NK-92 (cell line): Measurements from ENCODE around the gene C3orf70.

ENCODE experiments used
- DNase-seq: peaks from one replicate; lab custom pipeline; 2025; ENCODE audit not compliant: unreplicated experiment; lab: John Stamatoyannopoulos, UW

Gene C3orf70

GRCh38 chr3:185152410-185153170, at the start of gene C3orf70:
Gene C3orf70, minus strand, starts transcription at chr3:185153060. Its CDS starts 237 bp downstream, at chr3:185152823.
- no peak for DNase-seq

DNA sequence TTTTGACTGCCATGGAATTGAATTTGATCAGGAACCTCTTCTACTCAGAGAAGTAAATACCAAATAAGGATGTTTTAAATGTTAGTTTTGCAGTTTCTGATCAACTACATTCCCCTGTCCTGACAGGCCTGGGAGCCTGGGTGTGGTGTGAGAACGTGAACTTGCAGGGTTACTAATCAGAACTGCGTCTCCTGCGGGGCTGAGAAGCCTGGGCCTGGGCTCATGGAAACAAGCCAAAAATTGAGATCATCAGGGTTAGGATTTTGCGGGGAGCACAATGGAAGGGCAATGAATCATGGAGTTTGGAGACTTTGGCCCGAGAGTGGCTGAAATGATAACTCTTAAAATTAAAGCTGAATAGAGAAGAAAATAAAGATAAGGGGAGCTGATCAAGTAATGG, 47.8 kb upstream of the C3orf70 start:
- no peak for DNase-seq

DNA sequence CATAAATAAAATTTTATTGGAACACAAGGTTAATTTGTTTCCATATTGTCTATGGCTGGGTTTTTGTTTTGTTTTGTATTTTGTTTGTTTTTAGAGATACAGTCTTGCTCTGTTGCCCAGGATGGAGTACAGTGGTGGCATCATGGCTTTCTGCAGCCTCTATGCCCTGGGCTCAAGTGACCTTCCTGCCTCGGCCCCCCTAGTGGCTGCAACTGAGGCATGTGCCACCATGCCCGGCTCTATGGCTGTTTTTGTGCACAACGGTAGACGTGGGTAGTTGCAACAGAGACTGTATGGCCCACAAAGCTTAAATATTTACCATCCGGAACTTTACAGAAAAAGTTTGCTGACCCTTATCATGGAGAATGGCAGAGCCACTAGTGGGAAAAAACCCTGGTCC, 46.8 kb upstream of the C3orf70 start:
- no peak for DNase-seq

DNA sequence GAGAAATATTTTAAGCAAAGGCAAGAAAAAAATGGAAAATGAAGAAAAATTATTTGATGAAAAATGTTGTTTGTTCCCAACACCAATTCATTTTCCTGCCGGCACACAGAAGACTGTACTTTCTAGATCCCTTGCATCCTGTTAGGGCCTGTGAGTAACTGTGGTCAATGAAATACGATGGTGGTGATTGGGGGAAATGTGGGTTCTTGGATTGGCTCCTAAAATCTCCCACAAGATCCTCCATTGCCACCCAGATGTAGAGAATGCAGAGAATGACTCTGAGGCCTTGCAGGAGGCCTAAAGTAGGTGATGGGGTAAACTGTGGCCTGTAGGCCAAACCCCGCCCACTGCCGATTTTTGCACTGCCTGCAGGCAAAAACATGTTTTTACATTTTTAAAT, 46.3 kb upstream of the C3orf70 start:
- DNase-seq: no peak

DNA sequence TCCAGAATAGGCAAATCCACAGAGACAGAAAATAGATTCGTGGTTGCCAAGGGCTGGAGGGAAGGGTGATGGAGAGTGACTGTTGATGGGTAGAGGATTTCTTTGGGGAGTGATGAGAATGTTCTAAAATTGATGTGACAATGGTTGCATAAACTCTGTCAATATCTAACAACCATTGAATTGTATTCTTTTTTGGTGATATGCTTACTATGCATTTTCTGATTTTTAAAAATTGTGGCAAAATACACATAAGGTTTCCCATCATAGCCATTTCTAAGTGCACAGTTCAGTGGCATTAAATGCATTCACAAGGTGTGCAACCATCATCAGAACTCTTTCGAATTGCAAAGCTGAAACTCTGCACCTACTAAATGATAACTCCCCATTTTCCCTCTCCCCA, 44.2 kb upstream of the C3orf70 start:
- no peak for DNase-seq

DNA sequence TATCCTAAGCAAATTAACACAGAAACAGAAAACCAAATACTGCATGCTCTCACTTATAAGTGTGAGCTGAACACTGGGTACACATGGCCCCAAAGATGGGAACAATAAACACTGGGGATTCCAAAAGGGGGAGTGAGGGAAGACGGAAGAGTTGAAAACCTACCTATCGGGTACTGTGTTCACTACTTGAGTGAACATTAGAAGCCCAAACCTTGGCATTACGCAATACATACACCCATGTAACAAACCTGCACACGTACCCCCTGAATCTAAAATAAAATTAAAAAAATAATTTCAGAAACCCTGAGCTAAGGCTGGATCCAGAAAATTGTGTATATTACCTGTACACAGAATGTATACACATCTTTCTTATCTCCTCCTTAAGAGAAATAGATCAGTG, 42.8 kb upstream of the C3orf70 start:
- no peak for DNase-seq

GRCh38 chr3:185188816-185189215, 36.0 kb upstream of the C3orf70 start:
- no peak for DNase-seq

GRCh38 chr3:185187391-185187790, 34.5 kb upstream of the C3orf70 start:
- DNase-seq: no peak

DNA sequence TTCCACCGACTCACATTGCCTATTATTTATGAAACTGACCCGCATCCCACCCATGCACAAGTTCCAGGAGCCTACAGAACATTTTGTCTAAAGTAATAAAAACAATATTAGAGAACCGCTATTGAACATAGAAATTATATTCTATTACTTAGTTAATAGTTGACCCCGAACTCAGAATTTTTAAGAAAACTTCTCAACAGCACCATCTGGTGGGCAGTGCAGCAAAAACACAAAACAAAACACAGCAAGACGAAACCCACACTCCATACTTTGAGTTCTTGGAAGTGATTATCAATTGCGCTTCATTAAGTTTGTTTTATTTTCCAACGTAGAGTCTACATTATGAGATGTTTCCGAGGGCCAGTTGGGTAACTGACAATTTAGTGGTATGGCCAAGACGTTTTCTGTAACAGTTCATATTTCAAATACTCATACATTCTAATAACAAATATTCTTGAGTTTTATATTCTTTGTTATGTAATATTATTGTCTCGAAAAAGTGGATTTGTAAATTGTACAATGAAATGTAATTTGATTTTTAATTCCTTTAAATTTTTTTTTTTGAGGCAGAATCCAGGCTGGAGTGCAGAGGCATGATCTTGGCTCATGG, 24.0 kb upstream of the C3orf70 start:
- no peak for DNase-seq

DNA sequence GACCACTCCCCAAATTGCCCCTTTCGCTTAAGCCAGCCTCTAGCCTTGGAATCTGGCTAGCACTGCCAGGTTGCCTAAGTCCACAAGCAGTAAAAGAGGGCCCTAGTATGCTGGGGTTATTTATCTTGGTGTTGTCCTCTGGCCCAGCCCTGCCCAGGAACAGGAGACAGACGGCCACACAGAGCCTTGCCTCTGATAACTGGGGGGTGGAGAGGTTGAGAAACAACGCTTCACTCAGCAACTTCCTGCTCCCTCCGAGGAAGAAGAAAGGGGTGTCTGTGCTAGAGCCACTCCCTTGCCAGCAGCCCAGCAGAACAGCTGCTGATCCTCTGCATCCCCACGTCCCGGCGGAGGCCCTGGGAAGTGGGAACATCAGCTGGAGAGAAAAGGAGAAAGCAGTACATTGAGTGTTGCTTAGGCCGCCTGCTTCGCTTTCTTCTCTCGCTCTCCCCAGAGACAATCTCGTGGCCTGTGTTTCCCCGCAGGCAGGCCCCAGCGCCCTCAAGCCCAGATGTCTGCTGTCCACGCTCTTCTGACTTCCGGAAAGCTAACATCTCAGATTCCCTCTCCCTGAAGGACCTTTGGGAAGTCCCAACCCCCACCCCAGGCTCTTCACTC, 22.6 kb upstream of the C3orf70 start:
- DNase-seq: no peak

DNA sequence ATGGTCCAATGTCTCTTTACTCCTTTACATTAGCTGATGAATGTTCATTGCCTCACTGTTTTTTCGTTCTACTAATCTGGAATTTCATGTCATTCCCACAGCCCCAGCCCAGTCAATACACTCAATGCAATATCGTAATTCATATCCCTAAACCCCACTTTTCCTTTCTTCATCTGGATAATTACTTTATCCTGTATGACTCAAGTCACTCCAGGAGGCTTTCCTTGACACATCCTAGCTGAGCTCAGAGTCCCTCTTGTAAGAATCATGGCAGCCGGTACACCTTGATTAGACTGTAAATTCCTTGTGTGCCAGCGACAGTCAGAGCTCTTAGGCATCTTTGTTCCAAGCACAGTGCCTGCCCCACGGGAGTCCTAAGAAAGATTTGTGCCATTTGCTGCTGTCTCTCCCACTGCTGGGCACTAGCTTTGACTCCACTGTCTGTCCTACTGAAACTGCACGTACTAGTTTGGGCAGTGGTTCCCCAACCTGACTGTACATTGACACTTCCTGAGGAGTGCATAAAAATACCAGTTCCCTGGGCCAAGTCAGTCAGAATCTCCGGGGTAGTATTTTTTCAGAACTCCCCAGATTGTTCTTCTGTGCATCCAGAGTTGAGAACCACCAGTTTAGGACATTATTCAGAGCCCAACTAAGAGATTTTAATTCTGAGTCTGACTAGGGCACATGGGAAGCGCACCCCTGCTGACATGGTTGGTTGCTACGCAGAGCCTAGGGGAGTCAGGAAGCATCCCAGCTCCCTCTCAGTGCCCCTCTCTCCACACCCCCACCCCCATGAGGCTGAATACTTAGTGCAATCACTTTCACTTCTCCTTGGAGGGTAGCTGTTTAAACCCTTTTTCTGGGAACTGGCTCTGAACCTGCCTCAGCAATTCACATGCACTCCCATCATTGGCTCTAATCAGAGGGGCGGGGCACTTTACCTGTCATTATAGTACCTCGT, 19.5 kb upstream of the C3orf70 start:
- DNase-seq: no peak

DNA sequence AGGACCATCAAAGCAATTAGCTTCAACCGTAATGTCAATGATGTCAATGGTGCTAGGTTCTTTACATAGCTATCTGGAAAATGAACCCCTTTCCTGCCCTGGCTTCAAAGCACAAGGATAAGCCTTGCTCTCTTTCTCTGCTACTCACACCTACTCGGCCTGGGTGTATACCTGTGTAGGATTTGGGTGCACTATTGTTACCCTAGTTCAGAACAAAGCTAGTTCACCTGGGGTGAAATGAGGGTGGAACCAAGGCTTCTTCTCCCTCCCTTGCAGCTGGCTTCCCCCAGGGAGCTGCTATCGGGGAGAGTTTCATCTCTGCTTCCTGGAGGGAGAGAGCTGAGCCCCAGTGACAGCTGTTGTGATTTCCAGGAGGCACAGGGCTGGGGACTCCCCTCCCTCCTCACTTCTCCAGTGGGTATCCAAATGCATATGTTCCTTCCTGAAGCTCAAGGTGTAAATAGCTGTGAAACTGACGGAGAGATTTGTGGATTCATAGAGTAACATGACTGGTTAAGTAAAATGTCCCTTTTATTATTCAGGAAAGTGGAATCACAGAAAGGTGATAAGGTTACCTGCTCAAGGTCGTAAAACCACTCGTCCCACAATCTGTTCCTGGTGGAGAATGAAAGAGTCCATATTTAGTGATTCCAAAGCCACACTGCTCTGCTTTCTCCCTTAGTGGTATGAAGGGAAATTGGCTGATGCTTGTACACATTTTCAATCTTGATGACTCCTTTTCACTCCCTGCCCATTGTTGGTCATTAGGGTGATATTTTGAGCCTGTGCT, 11.8 kb upstream of the C3orf70 start:
- no peak for DNase-seq

DNA sequence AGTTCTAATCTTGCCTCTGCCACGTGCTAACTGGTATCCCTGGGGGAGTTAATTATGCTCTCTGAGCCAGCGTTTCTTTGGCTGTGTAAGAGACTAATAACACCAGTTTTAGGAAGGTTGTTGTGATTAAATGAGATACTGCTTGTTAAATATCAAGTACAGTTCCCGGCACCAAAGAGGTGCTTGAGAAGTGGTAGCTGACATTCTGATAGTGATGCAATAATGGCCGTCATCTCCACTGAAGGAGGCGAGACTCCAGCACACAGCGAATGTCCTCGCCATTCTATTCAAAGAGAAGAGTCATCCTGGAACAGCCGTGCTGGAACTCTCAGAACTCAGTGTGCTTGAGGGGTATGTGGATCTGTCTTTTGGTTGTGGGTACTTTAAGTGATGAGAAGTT, 9.8 kb upstream of the C3orf70 start:
- no peak for DNase-seq

DNA sequence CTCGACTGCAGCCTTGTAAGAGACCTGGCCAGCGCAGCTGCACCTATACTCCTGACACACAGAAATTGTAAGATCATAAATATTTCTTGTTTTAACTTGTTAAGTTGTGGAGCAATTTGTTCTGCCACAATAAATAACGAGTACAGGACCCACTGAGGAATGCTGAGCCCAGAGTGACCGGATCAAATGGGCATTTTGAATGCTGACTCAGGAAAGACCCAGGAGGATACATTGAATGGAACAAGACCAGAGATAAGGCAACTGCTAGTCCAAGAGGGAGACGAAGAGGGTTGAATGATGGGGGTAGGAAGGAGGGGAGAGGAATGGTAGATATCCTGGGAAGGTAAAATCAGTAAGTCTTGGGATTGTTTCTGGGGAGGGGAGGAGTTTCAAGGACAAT, 8.9 kb upstream of the C3orf70 start:
- DNase-seq: no peak

- no peak for DNase-seq
Observed at GRCh38 chr3:185157347-185157746, 4.5 kb upstream of the C3orf70 start.

DNA sequence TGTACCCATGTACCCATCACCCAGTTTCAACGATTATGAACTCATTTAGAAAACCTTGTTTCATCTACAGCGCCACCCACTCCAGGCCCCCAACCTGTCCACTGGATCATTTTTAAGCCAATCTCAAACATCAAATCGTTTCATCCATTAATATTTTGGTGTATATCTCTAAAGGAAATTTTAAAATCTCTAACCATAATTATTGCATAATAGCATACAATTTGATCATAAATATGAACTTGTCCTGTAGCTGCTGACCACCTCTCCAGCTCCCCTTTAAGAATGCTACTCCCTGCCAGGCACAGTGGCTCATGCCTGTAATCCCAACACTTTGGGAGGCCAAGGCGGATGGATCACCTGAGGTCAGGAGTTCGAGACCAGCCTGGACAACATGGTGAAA, 2.8 kb upstream of the C3orf70 start:
- DNase-seq: no peak

DNA sequence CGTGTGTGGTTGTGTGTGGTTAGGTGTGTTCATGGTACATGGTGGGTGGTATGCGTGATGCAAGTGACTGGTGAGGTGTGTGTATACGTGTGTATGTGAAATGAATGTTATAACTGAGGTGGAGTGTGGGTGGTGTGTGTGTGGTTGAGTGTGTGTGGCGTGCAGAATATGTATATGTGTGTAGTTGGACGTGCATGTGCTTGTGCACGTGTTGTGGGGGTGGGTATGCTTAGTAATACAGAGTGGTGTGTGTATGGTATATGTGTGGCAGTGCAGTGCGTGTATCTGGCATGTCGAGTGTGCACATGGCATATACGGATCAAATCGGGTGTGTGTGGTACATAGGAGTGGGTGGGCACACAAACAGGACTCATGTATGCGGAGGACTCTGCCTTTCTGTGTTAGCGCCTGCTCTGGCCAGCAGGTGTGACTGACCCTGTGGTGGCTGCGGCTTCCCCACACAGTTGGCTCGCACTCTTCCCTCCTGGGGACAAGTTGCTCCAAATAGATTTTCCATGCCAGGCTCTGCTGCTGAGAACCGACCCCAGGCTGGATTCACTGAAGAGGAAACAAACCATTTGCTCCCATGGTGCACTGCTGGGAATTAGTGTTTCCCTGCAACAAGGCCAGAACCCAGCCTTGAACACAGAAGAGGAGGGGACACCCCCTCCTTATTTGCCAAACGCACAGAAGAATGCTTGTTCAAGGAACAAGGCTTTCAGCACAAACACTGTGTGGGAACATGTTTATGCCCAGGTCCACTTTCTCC, 1.2 kb upstream of the C3orf70 start:
- DNase-seq: no peak

DNA sequence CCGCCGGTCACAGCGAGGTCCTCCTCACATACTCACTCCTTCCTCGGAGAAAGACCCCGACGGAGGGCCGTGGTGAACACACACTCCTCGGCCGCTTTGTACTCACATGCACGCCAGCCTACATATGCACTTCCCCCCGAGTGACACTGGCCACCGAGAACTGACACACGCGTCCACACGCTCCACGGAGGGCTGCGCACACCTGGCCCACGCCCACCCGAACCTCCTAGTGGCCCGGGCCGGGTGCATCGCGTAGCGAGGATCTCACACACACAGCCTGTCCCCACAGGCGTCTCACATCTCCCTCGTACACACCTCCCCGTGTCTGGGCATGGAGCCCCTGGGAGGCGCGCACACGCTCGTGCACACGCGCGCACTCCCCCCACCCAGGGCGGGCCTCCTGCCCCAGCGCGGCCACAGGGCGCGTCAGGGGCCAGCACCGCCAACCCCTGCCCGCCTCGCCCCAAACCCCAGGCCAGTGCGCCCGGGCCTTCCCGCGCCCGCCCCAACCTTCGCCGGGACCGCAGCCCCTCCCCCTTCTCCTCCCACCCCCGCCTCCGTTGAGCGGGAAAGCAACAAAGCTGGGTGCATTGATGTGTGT, 411 bp upstream of the C3orf70 start:
- DNase-seq: no peak

- no peak for DNase-seq
Observed at GRCh38 chr3:185151964-185152409, 873 bp downstream of the C3orf70 start.
